T follicular helper cell (primary cell): Measurements from ENCODE around the gene LAMC2.

Source experiments
- DNase-seq: peaks from one replicate; pipeline ENCODE4 v3.0.0-alpha.2; 2020; ENCODE audit warnings: low read depth

Gene LAMC2

GRCh38 chr1:183168308-183168707 is 17.8 kb upstream of the LAMC2 start:
- DNase-seq, result no peak

GRCh38 chr1:183173828-183174227 is 12.2 kb upstream of the LAMC2 start:
- DNase-seq, result no peak

- no peak for DNase-seq
These were observed 10.4 kb upstream of the LAMC2 start for GRCh38 chr1:183175631-183176030.

GRCh38 chr1:183178545-183178944 is 7.5 kb upstream of the LAMC2 start:
- DNase-seq, result no peak

- DNase-seq, result no peak
These were observed 7.0 kb upstream of the LAMC2 start for GRCh38 chr1:183179033-183179432.

- no peak for DNase-seq
These were observed 5.8 kb upstream of the LAMC2 start for GRCh38 chr1:183180218-183180617.

- DNase-seq, result no peak
These were observed 5.4 kb upstream of the LAMC2 start for GRCh38 chr1:183180634-183181056.

GRCh38 chr1:183186841-183187240 is 777 bp downstream of the LAMC2 start:
- no peak for DNase-seq

- no peak for DNase-seq
These were observed 2.2 kb downstream of the LAMC2 start for GRCh38 chr1:183188240-183188639.

- DNase-seq, result no peak
These were observed 5.8 kb downstream of the LAMC2 start for GRCh38 chr1:183191833-183192232.

- DNase-seq, result no peak
These were observed 8.0 kb downstream of the LAMC2 start for GRCh38 chr1:183193963-183194525.

GRCh38 chr1:183194527-183195141 is 8.6 kb downstream of the LAMC2 start:
- DNase-seq, result no peak

- no peak for DNase-seq
These were observed 9.1 kb downstream of the LAMC2 start for GRCh38 chr1:183195142-183195574.

- DNase-seq, result no peak
These were observed 11.7 kb downstream of the LAMC2 start for GRCh38 chr1:183197762-183198161.

GRCh38 chr1:183198463-183198862 is 12.4 kb downstream of the LAMC2 start:
- DNase-seq, result no peak

GRCh38 chr1:183199304-183199703 is 13.2 kb downstream of the LAMC2 start:
- DNase-seq, result no peak

GRCh38 chr1:183200451-183200850 is 14.4 kb downstream of the LAMC2 start:
- no peak for DNase-seq

GRCh38 chr1:183203094-183203493 is 17.0 kb downstream of the LAMC2 start:
- DNase-seq, result no peak

- no peak for DNase-seq
These were observed 19.2 kb downstream of the LAMC2 start for GRCh38 chr1:183205196-183205781.

- DNase-seq, result no peak
These were observed 20.6 kb downstream of the LAMC2 start for GRCh38 chr1:183206538-183207122.

- no peak for DNase-seq
These were observed 23.6 kb downstream of the LAMC2 start for GRCh38 chr1:183209533-183210158.

- DNase-seq, result no peak
These were observed 24.6 kb downstream of the LAMC2 start for GRCh38 chr1:183210681-183211080.

- DNase-seq, result no peak
These were observed 26.8 kb downstream of the LAMC2 start for GRCh38 chr1:183212870-183213269.
